IMR-90 (cell line): ENCODE data around the gene EDIL3. TPM values are rescaled to one million over a fixed set of nuclear protein-coding genes. Genes with fewer than 3 reads are reported as not detected.

ENCODE experiments used
- ATAC-seq: fragments of 200-7000 bp; cut with Tn5 transposase; 2 replicates; pipeline ENCODE4 v1.9.1; 2020; ENCODE audit warnings: low read depth, mild to moderate bottlenecking, moderate library complexity
- BruUV-seq: library from RNA; stranded (reverse); fragments of 400-500 nt; replicated peaks from 2 replicates; lab custom pipeline; 2021; lab: Mats Ljungman, UMichigan
- CTCF ChIA-PET: fragments of 300-600 bp; formaldehyde crosslinking; extraction: SDS; loops from one replicate; lab custom pipeline; 2021; ENCODE audit warnings: antibody characterized with exemption; lab: Yijun Ruan, JAX
- POLR2A ChIA-PET: fragments of 300-600 bp; sonication (Branson Sonifier 250); formaldehyde crosslinking; loops from one replicate; lab custom pipeline; 2022; ENCODE audit warnings: antibody characterized with exemption; ENCODE audit not compliant: unreplicated experiment; lab: Charles Lee
- DNase-seq: peaks from one replicate; pipeline ENCODE4 v3.0.0; 2013
- H2AFZ ChIP-seq: replicated peaks from 2 replicates; pipeline ENCODE3; 2013; ENCODE audit warnings: low read length, mild to moderate bottlenecking; ENCODE audit not compliant: poor library complexity
- H2AK5ac ChIP-seq: 2 replicates; pipeline ENCODE4 v1.6.1; 2013; ENCODE audit warnings: low read depth, low read length, inconsistent platforms
- H2AK9ac ChIP-seq: replicated peaks from 2 replicates; pipeline ENCODE3; 2013; ENCODE audit warnings: mild to moderate bottlenecking, low read depth, low read length, moderate library complexity; ENCODE audit not compliant: poor library complexity
- H2BK120ac ChIP-seq: 2 replicates; pipeline ENCODE4 v1.6.1; 2013; ENCODE audit warnings: low read depth, low read length, inconsistent platforms
- H2BK15ac ChIP-seq: 3 replicates; pipeline ENCODE4 v1.6.1; 2013; ENCODE audit warnings: low read depth, low read length, inconsistent platforms
- H2BK20ac ChIP-seq: 2 replicates; pipeline ENCODE4 v1.6.1; 2013; ENCODE audit warnings: low read depth, mild to moderate bottlenecking, inconsistent platforms, low read length, moderate library complexity
- H2BK5ac ChIP-seq: 2 replicates; pipeline ENCODE4 v1.6.1; 2013; ENCODE audit warnings: mild to moderate bottlenecking, low read depth, low read length, inconsistent platforms; ENCODE audit not compliant: poor library complexity, severe bottlenecking
- H3K14ac ChIP-seq: replicated peaks from 2 replicates; pipeline ENCODE4 v1.6.1; 2013; ENCODE audit warnings: low read depth, low read length, inconsistent platforms
- H3K18ac ChIP-seq: 2 replicates; pipeline ENCODE4 v1.6.1; 2013; ENCODE audit warnings: low read depth, low read length, control low read depth
- H3K23ac ChIP-seq: 2 replicates; pipeline ENCODE4 v1.6.1; 2013; ENCODE audit warnings: low read depth, low read length, inconsistent platforms
- H3K27ac ChIP-seq: 2 replicates; pipeline ENCODE4 v1.5.1; 2013; ENCODE audit warnings: mild to moderate bottlenecking, control low read depth, low read length; ENCODE audit not compliant: insufficient read depth
- H3K27me3 ChIP-seq: 2 replicates; pipeline ENCODE4 v1.6.1; 2013; ENCODE audit warnings: low read length; ENCODE audit not compliant: control insufficient read depth, insufficient read depth
- H3K36me3 ChIP-seq: 2 replicates; pipeline ENCODE4 v1.6.1; 2013; ENCODE audit warnings: low read length, mixed read lengths; ENCODE audit not compliant: control insufficient read depth, insufficient read depth
- H3K4ac ChIP-seq: 2 replicates; pipeline ENCODE4 v1.6.1; 2013; ENCODE audit warnings: low read depth, low read length, inconsistent platforms
- H3K4me1 ChIP-seq: 2 replicates; pipeline ENCODE4 v1.6.1; 2013; ENCODE audit warnings: low read length, mixed read lengths; ENCODE audit not compliant: control insufficient read depth, insufficient read depth
- H3K4me2 ChIP-seq: 2 replicates; pipeline ENCODE4 v1.6.1; 2013; ENCODE audit warnings: low read depth, mild to moderate bottlenecking, control low read depth, low read length, moderate library complexity
- H3K4me3 ChIP-seq: 2 replicates; pipeline ENCODE4 v1.5.1; 2013; ENCODE audit warnings: low read depth, mild to moderate bottlenecking, control low read depth, low read length, moderate library complexity; ENCODE audit not compliant: insufficient read depth
- H3K56ac ChIP-seq: 2 replicates; pipeline ENCODE4 v1.6.1; 2013; ENCODE audit warnings: low read length, inconsistent platforms; ENCODE audit not compliant: insufficient read depth; ENCODE audit errors: extremely low read depth
- H3K79me1 ChIP-seq, 2 experiments: 2 replicates each; pipeline ENCODE4 v1.6.1; 2013; ENCODE audit warnings: low read length in 2 of 2, inconsistent platforms in 1 of 2, low read depth in 1 of 2
- H3K9ac ChIP-seq: 2 replicates; pipeline ENCODE4 v1.6.1; 2013; ENCODE audit warnings: low read depth, low read length, control low read depth
- H3K9me1 ChIP-seq: 2 replicates; pipeline ENCODE4 v1.6.1; 2013; ENCODE audit warnings: low read length, inconsistent platforms; ENCODE audit not compliant: insufficient read depth
- H3K9me3 ChIP-seq: 2 replicates; pipeline ENCODE4 v1.6.1; 2013; ENCODE audit warnings: low read length; ENCODE audit not compliant: control insufficient read depth, insufficient read depth
- H4K20me1 ChIP-seq: 2 replicates; pipeline ENCODE4 v1.6.1; 2013; ENCODE audit warnings: low read length, inconsistent platforms; ENCODE audit not compliant: insufficient read depth
- H4K5ac ChIP-seq: 2 replicates; pipeline ENCODE4 v1.6.1; 2013; ENCODE audit warnings: mild to moderate bottlenecking, low read depth, low read length, control low read depth
- H4K8ac ChIP-seq, 2 experiments: 2 replicates each; pipeline ENCODE4 v1.6.1; 2013; ENCODE audit warnings: low read depth in 2 of 2, low read length in 2 of 2, control low read depth in 1 of 2, inconsistent platforms in 1 of 2
- H4K91ac ChIP-seq: 2 replicates; pipeline ENCODE4 v1.6.1; 2013; ENCODE audit warnings: low read depth, low read length, inconsistent platforms; ENCODE audit not compliant: insufficient read depth
- CHD1 ChIP-seq: IDR thresholded peaks from 2 replicates; pipeline ENCODE4 v1.6.1; 2012; ENCODE audit warnings: low read depth, low read length, improper control_type of control experiment
- ELK1 ChIP-seq: fragments of 150-350 bp; IDR thresholded peaks from 2 replicates; pipeline ENCODE4 v1.6.1; 2016; ENCODE audit warnings: low read depth, mild to moderate bottlenecking, low read length, moderate library complexity, borderline replicate concordance
- FOS ChIP-seq: fragments of 150-350 bp; IDR thresholded peaks from 2 replicates; pipeline ENCODE4 v1.6.1; 2016; ENCODE audit warnings: low read depth, low read length
- RAD21 ChIP-seq: IDR thresholded peaks from 2 replicates; pipeline ENCODE4 v1.6.1; 2012; ENCODE audit warnings: low read length, improper control_type of control experiment
- dilution Hi-C: fragments of 300-500 bp; cut with HindIII; formaldehyde crosslinking; loops from one replicate; pipeline ENCODE4 v1.14.3; 2018; ENCODE audit warnings: low sequenced_read_pairs; ENCODE audit not compliant: unreplicated experiment
- in situ Hi-C: fragments of 300-500 bp; cut with MboI; formaldehyde crosslinking; loops from 3 replicates; pipeline ENCODE4 v1.14.3; 2019; ENCODE audit warnings: low sequenced_read_pairs, inconsistent platforms, mixed read lengths
- intact Hi-C: fragments of 100-400 bp; cut with micrococcal nuclease; formaldehyde crosslinking; loops from 2 replicates; pipeline ENCODE4 v1.10.0; 2022
- polyA plus RNA-seq, 3 experiments: library from polyadenylated mRNA; depleted of rRNA; stranded (reverse); fragments of >200 nt; gene quantifications; 2 replicates each; pipeline ENCODE4 v1.2.3, GENCODE V29; 2012; ENCODE audit warnings: low replicate concordance in 1 of 3
- total RNA-seq: library from RNA; depleted of rRNA; stranded (reverse); fragments of >200 nt; gene quantifications from 2 replicates; pipeline ENCODE4 v1.2.3, GENCODE V29; 2012

The EDIL3 gene
- total and polyA plus RNA-seq, 2 of the 4 experiments (the other 2 are of a cell fraction) = 55.5 to 82.8 TPM

DNA sequence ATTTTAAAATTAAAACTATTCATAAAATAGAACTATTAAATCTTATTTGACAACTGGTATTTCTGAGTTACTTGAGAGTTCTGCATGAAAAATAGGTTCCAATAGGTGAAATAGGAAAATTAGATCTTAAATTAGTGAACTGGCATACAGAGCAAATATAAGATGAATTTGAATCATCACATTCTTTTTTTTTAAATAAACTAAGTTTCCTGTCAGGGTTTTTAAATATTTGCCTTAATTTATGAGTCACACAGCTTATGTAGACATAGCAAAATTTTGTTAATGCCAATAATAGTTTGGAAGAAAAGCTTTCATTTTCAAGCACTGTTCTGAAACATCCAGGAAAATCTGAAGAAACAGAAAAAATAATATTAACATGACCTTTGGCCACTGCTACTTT, 352.4 kb downstream of the EDIL3 start:
- 0 out of 2 replicates have a peak overlapping the region, but pooled peaks have one; percentile 29 for H3K18ac ChIP-seq
- no peaks in the 10 kb centered on the region for H3K79me1 ChIP-seq
- no peaks in the 10 kb centered on the region for H3K9me3 ChIP-seq
- H4K5ac ChIP-seq = no peak overlapping the region
- H4K20me1 ChIP-seq = no peaks in the 10 kb centered on the region
- no TSS peak for BruUV-seq
- ChIA-PET CTCF (no interaction called here), POLR2A (no interaction called here)
- H3K9me1 ChIP-seq = peaks cover 4% of the 10 kb centered on the region; the same call in 1 of the 2 replicates
- H3K27ac ChIP-seq = peak overlapping the region; percentile 33; the same call in 1 of the 2 replicates
- no peak; the same call in 1 of the 2 replicates for TF ChIP-seq FOS
- TF ChIP-seq RAD21 = no peak
- no peak for TF ChIP-seq ELK1
- TF ChIP-seq CHD1 = no peak
- no peak overlapping the region for H2BK15ac ChIP-seq
- peak; percentile 84 for ATAC-seq
- DNase-seq = peak; percentile 63
- H3K4me3 ChIP-seq = no peak overlapping the region
- H3K56ac ChIP-seq = no peak overlapping the region
- no peaks in the 10 kb centered on the region; the same call in 1 of the 2 replicates for H3K36me3 ChIP-seq
- intact Hi-C loops = no loop called here
- H3K14ac ChIP-seq = no peak overlapping the region
- no peak overlapping the region for H3K23ac ChIP-seq
- dilution Hi-C loops = no loop called here
- H4K91ac ChIP-seq = no peak overlapping the region
- no peaks in the 10 kb centered on the region for H3K27me3 ChIP-seq
- H3K4me2 ChIP-seq = peak overlapping the region; percentile 66
- no peak overlapping the region for H3K4ac ChIP-seq
- no peak overlapping the region; the same call in 1 of the 2 replicates for H2BK20ac ChIP-seq
- H3K4me1 ChIP-seq = peaks cover 8% of the 10 kb centered on the region
- H3K9ac ChIP-seq = no peak overlapping the region
- peak overlapping the region; percentile 87 for H2BK5ac ChIP-seq
- H2BK120ac ChIP-seq = no peak overlapping the region
- no peak overlapping the region for H2AK5ac ChIP-seq
- in situ Hi-C loops = no loop called here
- no peak overlapping the region for H2AFZ ChIP-seq
- no peak overlapping the region for H2AK9ac ChIP-seq
- no peak overlapping the region for H4K8ac ChIP-seq
